LNCAP (cell line): ENCODE results near the gene MIS12.

ENCODE experiments used
- CTCF ChIP-seq: fragments of 450-650 bp; IDR thresholded peaks from 2 replicates; pipeline ENCODE4 v1.5.1; 2017; ENCODE audit warnings: mild to moderate bottlenecking

MIS12 gene

GRCh38 chr17:5464717-5465507 lies 21.5 kb upstream of the MIS12 start:
- TF ChIP-seq CTCF = no peak

GRCh38 chr17:5466295-5466694 lies 20.1 kb upstream of the MIS12 start:
- no peak for TF ChIP-seq CTCF

GRCh38 chr17:5467416-5467815 lies 18.9 kb upstream of the MIS12 start:
- no peak for TF ChIP-seq CTCF

- no peak for TF ChIP-seq CTCF
Measured at GRCh38 chr17:5468075-5468473, 18.3 kb upstream of the MIS12 start.

- TF ChIP-seq CTCF = no peak
Measured at GRCh38 chr17:5472511-5472910, 13.9 kb upstream of the MIS12 start.

GRCh38 chr17:5473906-5474305 lies 12.5 kb upstream of the MIS12 start:
- no peak for TF ChIP-seq CTCF

- no peak for TF ChIP-seq CTCF
Measured at GRCh38 chr17:5478992-5479391, 7.4 kb upstream of the MIS12 start.

GRCh38 chr17:5480962-5481361 lies 5.4 kb upstream of the MIS12 start:
- no peak for TF ChIP-seq CTCF
